Stimulated activated CD8-positive, alpha-beta memory T cell treated with anti-CD3 and anti-CD28 coated beads, Interleukin-15, amount 100 ng/mL, for 4 hours (primary cell): ENCODE data around the gene NOS1AP.

Experiments
- DNase-seq, 2 donors: peaks; one replicate each; pipeline ENCODE4 v3.0.0-alpha.2; 2020; ENCODE audit warnings: low read depth in 2 of 2

NOS1AP gene

DNA sequence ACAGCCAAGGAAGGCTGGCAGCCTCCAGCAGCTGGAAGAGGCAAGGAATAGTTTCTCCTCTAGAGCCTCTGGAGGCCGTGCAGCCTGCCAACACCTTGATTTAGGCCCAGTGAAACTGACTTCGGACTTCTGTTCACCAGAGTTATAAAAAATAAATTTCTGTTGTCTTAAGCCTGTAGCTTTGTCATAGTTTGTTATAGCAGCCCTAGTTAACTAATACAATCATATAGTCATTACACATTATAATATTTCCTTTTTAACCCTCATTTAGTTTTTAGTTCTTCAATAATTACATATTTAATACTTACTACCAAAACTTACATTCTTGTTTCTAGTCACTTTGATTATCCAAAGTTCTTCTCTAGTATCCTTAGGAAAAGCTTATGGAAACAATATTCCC, 20.3 kb downstream of the NOS1AP start:
- no peak for DNase-seq

DNA sequence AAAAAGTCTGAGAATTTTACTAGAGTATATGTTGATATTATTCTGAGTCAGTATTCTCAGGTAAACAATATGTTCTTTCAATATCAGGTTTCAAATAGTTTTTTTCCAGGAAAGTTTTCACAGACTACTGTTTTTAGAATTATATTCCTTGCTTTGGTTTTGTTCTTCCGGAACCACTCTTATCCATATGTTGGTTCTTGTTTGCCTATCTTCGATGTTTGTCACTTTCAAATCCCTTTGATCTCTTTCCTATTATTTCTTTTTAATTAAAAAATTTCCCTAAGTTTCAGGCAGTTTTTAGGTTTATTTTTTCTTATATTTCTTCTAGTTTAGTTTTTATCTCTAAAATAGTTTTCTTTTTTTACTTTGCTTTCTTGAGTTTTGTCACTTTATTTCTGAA, 20.9 kb downstream of the NOS1AP start:
- no peak for DNase-seq

DNA sequence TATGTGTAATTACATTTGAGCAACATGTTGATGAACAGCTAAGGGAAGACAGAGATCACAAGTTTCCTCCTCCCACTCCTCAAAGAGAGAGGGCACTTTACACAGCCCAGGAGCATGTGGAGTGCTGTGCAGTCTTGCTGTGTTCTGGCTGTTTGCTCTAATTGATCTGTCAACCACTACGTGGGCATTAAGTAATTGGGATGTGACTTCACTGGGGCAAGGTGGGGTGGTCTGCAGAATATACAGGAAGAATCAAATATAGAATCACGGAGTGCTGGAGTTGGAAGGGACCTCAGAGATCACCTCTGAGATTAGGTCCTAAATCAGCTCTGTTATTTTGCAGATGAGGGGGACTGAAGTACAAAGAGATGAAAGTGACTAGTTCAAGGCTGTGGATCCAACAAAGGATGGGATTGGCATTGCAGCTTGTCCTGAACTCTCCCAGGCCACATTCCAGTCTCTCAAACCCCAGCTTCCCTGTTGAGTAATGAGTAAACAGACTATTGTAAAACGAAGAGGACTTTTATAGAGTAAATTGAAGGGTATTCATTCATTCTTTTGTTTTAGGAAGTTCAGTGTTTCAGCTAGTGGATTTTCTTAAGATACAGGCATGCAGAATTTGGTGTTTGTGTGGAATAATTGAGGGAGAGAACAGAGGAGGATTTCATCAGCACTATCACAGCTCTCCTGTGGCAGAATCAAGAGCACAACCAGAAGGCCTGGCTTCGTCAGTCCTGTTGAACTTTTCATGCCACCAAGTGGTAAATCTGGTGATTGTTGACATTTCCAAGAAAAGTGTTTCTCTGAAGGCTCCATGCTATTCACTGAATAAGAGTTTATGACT, 22.4 kb downstream of the NOS1AP start:
- DNase-seq, result no peak

DNA sequence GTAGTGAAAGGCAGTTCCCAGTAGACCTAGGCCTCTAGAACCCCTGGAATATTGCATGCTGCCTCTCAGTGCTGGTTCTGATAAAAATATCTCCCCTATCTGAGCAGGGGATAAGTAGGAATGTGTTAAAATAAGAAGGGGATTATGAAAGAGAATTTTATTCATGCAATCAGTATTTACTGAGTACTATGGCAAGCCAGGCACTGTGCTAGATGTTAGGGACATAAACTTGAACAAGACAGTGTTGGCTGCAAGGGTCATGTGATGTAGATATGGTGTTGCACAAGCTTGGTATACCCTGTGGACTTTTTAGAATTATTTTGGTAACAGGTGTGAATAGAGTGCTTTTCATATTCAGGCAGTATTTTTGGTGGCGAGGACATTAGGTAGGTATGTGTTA, 23.6 kb downstream of the NOS1AP start:
- no peak for DNase-seq

DNA sequence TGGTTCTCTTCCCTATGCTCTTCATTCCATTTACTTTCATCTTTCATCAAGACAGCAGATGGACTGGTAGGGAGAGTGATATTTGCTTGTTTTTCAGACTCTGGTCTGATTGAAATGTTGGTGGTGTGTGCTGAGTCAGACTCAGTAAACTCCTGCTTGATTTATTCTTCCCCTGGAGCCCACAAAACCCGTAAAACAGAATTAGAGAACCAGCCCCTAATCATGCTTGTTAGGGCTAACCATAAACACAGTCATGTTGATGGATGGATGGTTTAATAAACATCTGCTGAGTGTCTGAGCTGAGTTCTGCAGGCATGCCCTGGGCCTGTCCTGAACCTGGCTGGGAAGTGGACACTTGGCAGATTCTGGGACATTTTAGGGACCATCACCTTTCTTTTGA, 24.8 kb downstream of the NOS1AP start:
- DNase-seq, result no peak

DNA sequence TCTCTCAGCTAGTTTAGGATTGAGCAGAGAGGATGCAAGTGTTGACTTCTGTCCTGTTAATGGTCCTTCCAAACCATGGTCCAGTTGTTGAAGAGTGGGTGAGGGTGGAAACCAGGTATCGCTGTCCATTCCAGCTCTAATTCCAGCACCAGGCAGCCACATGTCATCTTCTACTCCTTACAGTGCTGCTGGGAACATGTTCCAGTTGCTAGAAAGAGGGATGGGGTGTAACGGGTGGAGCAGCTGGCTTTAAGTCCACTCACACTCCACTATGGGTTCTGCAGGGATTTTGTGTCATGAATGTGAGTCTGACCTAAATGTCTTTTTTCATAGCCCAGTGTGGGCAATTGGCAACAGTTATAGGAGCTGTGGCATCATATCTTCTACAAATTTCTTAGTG, 25.2 kb downstream of the NOS1AP start:
- DNase-seq, result no peak

DNA sequence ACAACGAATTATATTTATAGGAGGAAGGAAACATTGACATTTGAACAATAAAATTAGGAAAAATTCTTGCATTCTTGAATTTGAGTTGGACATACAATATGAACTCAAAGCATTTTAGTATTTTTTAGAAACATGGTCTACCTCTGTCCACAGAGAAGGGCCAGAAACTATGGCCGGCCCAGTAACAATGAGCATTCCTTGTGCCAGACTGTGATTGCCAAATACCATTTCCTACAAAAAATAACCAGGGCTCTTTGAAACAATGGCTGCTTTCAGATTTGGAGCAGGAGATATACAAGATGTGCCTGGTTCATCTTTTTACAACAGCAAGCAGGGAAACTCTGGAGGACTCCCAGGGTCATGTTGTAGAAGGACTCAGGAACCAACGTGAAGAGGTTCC, 38.4 kb downstream of the NOS1AP start:
- DNase-seq, result no peak

DNA sequence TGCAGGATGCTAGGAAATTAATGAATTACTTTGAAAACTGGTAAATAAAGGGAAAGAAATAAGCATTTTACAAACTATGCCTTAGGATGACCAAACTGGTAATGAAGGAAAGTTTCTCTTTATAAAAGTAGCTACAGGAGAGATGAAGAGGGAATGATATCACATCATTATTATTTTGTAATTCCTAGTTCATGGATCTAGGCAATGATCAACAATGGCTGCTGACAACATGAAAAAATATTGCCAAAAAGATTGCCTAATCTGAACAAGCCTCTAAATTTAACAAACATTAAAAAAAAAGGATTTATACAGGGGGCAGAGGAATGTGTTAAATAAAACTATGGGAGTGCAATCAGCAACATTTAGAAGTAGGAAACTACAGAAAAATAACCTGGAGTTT, 38.9 kb downstream of the NOS1AP start:
- DNase-seq, result no peak

DNA sequence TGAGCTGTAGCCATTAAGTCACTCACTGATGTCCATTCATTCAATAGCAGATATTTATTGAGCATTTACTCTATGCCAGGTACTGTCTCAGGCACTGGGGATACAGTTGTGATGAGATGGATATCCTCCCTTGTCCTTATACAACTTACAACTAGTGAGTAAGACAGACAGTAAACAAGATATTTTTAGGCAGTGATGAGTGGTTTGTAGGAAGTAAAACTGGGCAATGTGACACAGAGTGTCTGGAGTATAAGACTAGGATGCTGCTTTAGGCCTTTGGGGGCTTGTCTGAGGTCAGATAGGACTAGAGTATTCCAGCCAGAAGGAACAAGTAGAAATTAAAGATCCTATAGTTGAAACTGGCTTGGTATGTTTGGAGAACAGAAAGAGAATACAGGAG, 41.4 kb downstream of the NOS1AP start:
- DNase-seq, result no peak

DNA sequence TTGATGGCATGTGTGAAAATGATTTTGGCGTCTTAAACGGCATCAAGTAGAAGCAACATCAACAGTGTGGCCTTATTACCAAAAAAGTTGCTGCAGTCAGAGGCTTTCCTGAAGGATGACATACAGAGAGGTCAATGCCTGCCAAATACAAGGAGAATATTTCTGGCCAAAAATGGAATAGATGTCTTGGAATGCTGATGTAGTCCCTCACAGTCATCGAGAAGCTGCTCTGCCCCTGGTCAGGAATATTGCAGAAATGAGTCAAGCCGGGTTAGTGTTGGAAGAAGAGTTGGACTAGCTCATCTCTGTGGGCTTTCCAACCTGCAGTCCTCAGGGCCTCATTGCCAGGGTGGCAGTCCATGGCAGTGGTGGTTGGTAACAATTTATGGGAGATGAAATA, 42.1 kb downstream of the NOS1AP start:
- no peak for DNase-seq

DNA sequence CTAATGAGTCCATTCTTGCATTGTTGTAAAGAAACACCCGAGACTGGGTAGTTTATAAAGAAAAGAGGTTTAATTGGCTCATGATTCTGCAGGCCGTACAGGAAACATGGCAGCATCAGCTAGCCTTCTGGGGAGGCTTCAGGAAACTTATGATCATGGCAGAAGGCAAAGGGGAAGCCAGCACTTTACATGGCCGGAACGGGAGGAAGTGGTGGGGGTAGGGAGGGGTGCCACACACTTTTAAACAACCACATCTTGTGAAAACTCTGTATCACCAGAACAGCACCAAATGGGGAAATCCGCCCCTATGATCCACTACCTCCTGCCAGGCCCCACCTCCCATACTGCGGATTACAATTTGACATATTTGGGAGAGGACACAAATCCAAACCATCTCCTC, 43.9 kb downstream of the NOS1AP start:
- no peak for DNase-seq

DNA sequence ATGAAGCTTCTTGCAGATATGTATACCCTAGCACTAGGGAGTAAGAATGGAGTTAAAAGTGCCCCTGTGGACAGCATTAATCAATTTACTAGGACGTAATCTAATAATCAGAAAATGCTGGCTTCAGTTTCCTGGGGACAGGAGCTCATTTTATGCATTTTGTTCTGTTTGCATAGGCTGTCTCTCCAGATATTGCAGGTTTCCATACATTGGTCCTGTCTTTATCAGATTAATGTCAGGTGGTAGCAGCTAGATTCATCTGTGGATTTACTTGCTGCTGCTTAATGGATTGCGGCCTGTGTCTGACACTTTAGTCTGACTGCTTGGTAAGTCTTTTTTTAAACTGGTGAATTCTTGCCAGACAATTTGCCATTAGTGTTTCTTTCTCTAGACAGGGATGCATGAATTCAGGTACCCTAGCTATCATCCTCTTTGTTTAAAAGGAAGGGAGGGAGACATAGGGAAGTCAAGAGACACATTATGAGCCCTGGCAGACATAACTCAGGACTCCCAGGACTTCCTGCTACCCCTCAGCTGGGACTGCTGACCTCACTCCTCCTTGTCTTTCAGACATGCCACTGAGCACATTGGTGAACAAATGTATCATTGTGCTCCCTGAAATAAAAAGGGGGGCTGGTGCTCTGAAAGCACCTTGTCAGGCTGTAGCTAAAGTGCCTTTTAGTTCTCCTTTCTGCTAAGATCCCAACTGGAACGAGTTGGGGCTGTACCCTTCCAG, 47.7 kb downstream of the NOS1AP start:
- no peak for DNase-seq

DNA sequence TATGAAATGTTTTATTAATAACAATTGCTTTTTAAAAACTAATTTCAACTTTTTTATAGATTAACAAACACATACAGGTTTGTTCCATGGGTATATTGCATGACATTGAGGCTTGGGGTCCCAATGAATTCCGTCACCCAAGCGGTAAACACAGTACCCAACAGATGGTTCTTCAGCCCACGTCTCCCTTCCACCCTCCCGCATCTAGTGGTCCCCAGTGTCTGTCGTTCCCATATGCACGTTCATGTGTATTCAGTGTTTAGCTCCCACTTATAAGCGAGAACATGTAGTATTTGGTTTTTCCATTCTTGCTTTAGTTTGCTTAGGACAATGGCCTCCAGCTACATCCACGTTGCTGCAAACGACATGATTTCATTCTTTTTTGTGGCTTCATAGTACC, 48.6 kb downstream of the NOS1AP start:
- DNase-seq, result no peak

DNA sequence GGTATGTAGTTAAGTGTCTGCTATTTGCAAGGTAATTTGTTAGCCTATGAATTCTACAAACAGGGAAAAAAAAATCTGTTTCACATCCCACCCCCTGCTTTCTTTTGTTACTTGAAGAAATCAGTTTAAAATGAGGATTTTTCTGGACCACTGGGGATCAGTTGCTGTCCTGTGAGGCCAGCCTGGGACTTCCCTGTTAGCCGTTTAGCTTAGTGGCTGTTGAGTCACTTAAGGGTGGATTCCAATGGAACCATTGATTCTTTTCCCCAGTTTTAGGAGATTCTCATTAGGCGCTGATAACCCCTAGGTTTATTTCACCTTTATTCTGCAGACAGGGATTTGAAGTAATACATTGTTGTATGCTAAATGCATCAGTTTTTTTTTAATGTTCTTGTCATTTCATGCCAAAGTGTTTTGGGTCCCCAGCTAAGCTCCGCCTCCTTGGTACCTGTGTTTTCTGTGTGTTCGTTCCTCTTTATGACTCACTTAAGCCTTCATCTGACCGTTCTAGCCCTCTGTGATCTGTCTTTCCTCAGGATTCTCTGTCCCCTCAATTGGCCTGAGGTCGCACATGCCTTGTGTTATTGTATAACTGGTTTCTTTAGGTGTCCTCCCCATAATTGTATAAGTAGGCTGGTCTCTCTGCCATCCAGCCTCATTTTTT, 59.3 kb downstream of the NOS1AP start:
- DNase-seq, result no peak

DNA sequence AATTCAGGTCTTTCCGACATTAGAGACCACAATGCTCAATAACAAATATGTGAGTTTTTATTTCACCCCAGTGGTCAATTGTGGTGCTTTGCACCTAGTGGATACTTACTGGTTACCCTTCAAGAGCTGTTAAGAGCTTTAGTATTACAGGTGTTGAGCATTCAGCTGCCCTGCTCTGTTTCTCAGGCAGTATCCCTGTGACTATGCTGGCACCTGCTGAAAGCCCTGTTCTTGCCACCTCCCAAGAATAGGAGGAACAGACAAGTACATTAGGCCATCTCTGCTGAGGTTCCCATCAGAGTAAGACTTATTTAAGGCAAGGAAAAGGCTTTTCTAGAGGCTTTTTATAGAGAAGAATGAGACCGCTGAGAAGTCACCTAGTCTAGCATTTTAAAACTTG, 60.8 kb downstream of the NOS1AP start:
- no peak for DNase-seq

DNA sequence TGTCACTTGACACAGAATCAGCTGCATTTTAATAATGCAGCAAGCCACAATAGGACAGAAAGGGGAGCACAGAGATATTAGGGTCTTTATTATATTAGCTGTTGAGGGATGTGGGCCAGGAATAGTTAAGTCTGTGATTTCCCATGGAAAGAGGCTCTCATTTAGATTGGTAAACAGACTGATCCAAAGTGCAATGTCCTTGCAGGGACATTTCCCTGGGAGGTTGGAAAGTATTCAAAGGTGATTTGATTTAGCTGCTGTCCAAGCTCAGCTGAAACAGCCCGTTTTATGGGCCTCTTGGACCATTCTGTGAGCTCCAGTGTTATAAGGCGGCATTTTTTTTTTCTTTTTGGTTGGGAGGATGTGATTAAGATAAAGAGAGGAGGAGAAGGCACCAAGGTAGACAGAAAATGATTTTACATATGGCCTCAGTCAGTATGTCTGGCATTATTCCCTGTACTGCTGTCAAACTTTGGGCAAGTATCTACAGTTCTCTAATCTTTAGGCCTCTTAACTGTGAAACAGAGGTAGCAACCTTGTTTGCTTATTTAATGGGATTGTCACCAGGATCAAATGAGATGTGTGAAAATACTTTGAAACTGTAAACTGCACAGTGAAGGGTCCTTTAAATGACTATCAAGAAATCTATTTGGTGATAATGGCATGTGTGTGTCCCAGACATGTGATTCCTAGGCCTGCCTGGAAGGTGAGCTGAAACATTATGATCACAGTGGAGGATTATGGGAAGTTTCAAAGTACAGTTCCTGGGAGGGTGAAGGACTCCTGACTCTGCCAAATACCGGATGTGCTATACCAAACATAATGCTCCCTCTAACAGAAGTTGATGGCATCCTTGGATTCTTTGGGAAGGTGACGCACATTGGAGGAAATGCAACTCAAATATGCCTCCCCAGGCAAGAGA, 62.2 kb downstream of the NOS1AP start:
- DNase-seq, result no peak

DNA sequence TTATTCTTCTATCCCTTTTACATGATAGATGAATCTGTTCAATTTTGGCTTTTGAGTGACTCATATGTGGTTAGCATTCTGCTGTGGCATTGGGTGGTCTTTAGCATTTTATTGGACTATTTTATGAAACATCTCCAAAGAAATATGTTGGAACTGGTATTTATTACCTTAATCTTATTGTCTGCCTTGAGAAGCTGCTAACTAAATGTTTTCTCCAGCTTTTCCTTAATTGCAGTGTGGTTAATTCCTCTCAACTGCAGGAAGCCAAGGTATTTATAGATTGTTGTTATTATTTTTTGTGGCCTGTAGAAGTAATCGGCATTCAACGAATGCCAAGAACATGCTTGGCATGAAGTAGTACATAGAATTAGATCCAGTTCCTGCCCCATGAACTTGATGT, 64.1 kb downstream of the NOS1AP start:
- DNase-seq, result no peak

DNA sequence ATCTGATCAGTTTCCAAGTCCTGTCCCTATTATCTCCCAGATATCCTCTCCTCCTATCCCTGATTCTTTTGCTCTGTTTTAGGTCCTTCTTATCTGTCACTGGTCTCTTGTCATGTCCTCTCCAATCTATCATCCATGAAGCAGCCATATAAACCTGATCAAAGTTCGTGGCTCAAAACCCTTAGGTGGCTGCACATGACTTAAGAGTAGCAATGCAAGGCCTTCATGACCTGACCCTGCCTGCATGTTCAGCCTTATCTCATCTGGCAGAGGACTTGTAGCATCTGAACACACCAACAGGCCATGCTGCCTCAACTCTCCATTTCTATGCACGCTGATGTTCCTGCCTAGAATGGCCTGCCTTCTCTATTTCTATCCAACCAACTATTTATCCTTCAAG, 65.2 kb downstream of the NOS1AP start:
- no peak for DNase-seq

DNA sequence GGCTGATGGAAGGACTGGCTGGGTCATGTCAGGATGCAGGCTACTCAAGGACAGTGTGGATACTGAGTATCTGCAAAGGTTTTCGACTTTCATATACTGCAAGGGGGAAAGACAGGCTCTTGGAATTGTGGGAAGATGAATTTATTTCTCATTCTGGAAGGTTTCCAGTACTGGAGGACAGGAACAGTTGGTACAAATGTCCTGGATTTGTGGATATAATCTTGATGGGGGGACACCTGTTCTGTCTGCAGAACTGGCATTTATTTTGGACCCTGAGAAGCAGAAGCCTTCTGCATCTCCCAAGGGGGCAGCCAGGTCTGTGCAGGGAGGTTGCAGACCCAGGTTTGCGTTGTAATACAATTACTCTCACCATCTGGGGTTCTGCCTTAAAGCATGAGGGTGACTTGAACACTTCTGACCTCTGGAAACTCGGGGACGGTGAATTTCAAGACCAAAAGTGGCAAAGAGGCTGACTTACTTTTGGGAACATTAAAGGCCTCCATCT, 65.8 kb downstream of the NOS1AP start:
- DNase-seq, result no peak

DNA sequence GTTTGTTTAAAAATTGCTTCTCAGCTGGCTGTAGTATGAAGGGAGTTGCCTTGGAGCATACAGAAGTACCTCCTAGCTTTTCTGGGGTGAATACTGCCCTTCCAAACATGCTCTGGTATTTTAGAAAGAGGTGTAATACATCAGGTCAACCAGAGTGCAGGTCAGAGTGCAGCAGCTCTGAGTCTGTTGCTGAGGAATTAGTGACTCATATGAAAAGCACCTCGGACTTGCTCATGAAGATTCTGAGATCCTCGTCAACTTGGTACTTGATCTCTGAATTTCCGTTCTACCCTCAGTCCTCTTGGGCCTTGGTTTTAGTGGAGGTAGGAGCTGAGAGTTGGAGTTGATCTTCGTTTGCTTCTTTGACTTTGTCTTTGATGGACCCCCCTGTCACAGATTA, 67.3 kb downstream of the NOS1AP start:
- no peak for DNase-seq

DNA sequence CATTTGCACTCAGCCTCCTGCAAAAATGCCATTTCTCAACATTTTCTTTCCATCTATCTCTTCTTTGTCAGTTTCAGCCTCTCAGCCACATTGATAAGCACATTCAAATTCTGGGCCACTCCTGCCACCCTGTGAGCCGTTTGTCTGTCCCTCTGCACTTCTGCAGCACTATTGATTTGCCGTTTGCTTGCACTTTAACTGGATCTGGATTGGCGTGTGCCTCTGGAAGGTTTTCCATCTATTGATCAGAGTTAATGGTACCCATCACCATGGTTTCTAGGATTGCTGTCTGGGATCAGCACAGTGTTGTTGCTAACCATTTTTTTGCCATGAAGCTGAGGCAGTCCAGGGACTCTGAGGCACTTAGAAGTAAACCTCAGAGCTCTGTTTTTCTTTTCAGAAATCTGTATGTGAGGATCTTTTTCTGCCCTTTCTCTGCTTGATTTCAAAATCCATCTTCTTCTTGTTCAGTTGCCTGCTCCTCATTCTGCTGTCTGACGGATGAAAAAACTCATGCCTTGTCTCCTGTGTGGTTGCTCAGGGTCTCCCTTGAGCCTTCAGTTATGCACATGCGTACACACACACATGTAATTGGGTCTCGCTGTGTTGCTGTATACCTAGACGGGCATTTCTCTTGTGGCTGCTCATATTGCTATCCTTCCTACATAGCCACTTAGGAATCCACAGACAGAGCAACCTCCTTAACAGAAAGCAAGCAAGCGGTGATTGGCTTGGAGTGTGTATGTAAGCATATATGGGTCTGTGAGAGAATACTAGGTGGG, 67.9 kb downstream of the NOS1AP start:
- no peak for DNase-seq
